HFFc6 (cell line): ENCODE results near the gene PHC2. TPM values are rescaled to one million over a fixed set of nuclear protein-coding genes. Genes with fewer than 3 reads are reported as not detected.

Source experiments
- DNase-seq: peaks from one replicate; pipeline ENCODE4 v3.0.0-alpha.2; 2018
- H3K27ac Mint-ChIP-seq: 2 replicates; pipeline ENCODE4 v1.8.0; 2020; ENCODE audit warnings: mild to moderate bottlenecking, mixed read lengths
- H3K27me3 Mint-ChIP-seq: 2 replicates; pipeline ENCODE4 v1.8.0; 2021; ENCODE audit warnings: mild to moderate bottlenecking, moderate library complexity, mixed read lengths; ENCODE audit not compliant: insufficient read depth
- H3K36me3 Mint-ChIP-seq: 2 replicates; pipeline ENCODE4 v1.8.0; 2021; ENCODE audit warnings: low read depth, mixed read lengths
- H3K4me1 Mint-ChIP-seq: 2 replicates; pipeline ENCODE4 v1.8.0; 2020; ENCODE audit warnings: low read depth, mixed read lengths
- H3K4me3 Mint-ChIP-seq: 2 replicates; pipeline ENCODE4 v1.8.0; 2020; ENCODE audit warnings: mild to moderate bottlenecking, moderate library complexity, mixed read lengths
- H3K9me3 Mint-ChIP-seq: 2 replicates; pipeline ENCODE4 v1.8.0; 2020; ENCODE audit warnings: mild to moderate bottlenecking, mixed read lengths
- total RNA-seq, 6 experiments: library from RNA; stranded (reverse); fragmentation: NEBNext Ultra II Directional; extraction: Animal tissue kit (Norgen Biotek cat#: 25700); gene quantifications; 2 replicates in 1 of 6; 3 replicates in 5 of 6; pipeline ENCODE4 v1.2.3, GENCODE V29; 2021
- TF ChIP-seq, protein P1 (sequence below): fragments of 200-600 bp; sonication (generic); IDR thresholded peaks from 2 replicates; pipeline ENCODE4 v1.5.0; 2021; ENCODE audit warnings: antibody characterized with exemption, mild to moderate bottlenecking

The PHC2 gene
- total RNA-seq, 6 experiments from 2014 or later, result 86.5 to 105 (median 99.6) TPM

DNA sequence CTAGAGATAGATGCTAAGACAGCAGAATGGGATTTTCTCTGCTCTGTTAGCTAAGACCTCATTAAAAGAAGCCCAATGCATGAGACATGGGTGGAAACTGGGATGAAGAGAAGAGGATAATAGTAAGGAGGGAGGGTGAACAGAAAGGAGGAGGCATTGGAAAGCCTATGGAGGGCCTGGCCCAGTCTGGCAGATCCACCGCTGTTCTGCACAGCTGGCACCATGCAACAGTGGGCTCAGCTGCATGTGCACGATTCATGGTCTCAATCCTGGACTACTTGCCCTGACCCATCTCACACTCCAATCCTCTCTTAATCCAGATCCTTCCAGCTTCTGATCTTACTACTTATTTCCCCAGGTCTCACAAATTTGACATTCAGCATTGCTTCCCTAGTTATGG is 2.2 kb downstream of the PHC2 start:
- Mint-ChIP-seq H3K27me3 (no peaks in the 10 kb centered on the region), H3K4me1 (peaks cover 25% of the 10 kb centered on the region), H3K9me3 (no peaks in the 10 kb centered on the region), H3K27ac (no peak overlapping the region), H3K36me3 (peaks cover 14% of the 10 kb centered on the region), H3K4me3 (no peak overlapping the region)
- DNase-seq, result no peak
- TF ChIP-seq, protein P1, sequence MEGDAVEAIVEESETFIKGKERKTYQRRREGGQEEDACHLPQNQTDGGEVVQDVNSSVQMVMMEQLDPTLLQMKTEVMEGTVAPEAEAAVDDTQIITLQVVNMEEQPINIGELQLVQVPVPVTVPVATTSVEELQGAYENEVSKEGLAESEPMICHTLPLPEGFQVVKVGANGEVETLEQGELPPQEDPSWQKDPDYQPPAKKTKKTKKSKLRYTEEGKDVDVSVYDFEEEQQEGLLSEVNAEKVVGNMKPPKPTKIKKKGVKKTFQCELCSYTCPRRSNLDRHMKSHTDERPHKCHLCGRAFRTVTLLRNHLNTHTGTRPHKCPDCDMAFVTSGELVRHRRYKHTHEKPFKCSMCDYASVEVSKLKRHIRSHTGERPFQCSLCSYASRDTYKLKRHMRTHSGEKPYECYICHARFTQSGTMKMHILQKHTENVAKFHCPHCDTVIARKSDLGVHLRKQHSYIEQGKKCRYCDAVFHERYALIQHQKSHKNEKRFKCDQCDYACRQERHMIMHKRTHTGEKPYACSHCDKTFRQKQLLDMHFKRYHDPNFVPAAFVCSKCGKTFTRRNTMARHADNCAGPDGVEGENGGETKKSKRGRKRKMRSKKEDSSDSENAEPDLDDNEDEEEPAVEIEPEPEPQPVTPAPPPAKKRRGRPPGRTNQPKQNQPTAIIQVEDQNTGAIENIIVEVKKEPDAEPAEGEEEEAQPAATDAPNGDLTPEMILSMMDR, result no peak

DNA sequence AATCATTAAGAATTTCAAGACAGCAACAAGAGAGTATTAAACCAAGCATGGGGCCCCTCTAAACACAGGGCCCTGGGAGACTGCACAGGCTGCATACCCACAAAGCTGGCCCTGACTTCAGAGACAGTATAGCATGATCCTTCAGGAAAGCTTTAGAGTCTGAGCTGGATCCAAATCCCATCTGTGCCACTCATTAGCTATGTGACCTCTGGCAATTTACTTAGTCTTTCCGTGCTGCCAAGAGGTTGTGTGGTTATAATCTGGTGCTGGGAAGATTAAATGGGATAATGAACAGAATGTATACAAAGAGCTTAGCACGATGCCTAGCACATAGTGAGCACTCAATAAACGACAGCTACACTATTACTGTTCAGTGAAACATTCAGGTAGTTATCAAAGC is 4.0 kb downstream of the PHC2 start:
- DNase-seq, result no peak
- Mint-ChIP-seq H3K4me1 (peaks cover 25% of the 10 kb centered on the region), H3K4me3 (no peak overlapping the region), H3K27me3 (no peaks in the 10 kb centered on the region; the same call in 1 of the 2 replicates), H3K36me3 (peaks cover 14% of the 10 kb centered on the region), H3K9me3 (no peaks in the 10 kb centered on the region), H3K27ac (no peak overlapping the region)
- TF ChIP-seq, protein P1, result no peak

DNA sequence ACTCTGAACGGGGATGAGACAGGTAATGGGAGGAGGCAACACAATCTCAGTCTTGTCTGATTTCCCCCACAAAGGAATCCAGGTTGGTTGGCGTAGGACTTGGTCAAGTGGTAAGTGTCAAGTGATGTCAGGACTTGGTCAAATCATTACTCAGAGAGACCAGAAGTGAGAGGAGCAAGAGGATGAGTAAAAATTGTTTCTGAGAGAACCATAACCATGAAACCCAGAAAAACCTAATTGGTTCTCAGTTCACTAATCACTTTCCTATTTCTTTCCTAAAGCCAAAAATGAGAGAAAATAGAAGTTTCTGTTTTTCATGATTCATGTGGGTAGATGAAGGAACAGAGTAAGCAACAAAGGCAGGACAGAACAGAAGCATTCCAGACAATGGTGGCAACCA is 5.0 kb downstream of the PHC2 start:
- Mint-ChIP-seq H3K4me3 (no peak overlapping the region), H3K36me3 (peaks cover 14% of the 10 kb centered on the region), H3K27ac (peak overlapping the region; percentile 5; the same call in 1 of the 2 replicates), H3K4me1 (peaks cover 27% of the 10 kb centered on the region), H3K9me3 (no peaks in the 10 kb centered on the region), H3K27me3 (no peaks in the 10 kb centered on the region; the same call in 1 of the 2 replicates)
- no peak for DNase-seq
- TF ChIP-seq, protein P1, result no peak

DNA sequence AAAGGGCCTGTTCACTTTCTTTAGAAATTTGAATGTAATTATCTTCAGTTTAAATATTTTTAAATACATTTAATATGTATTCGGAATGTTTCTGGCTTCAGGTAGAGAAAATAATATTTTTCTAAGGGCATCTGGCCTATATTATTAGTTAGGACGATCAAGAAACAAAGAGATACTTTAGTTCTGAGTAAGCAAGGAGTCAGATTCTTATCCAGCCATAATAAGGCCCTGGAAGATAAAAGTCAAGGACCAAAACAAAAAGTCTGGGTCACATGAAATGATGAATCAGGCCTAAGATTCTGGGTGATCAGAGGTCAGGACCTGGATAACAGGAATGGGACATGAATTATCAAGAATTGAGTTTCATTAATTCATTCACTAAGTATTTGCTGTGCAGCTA is 6.3 kb downstream of the PHC2 start:
- no peaks in the 10 kb centered on the region for H3K9me3 Mint-ChIP-seq
- TF ChIP-seq, protein P1, result no peak
- H3K27me3 Mint-ChIP-seq, result no peaks in the 10 kb centered on the region; the same call in 1 of the 2 replicates
- peak overlapping the region; percentile 83 for H3K27ac Mint-ChIP-seq
- DNase-seq, result peak; percentile 54
- H3K36me3 Mint-ChIP-seq, result peaks cover 14% of the 10 kb centered on the region
- peaks cover 38% of the 10 kb centered on the region for H3K4me1 Mint-ChIP-seq
- H3K4me3 Mint-ChIP-seq, result peak overlapping the region; percentile 25; the same call in 1 of the 2 replicates

- peak; percentile 59 for DNase-seq
- H3K27me3 Mint-ChIP-seq, result no peaks in the 10 kb centered on the region; the same call in 1 of the 2 replicates
- H3K9me3 Mint-ChIP-seq, result no peaks in the 10 kb centered on the region; the same call in 1 of the 2 replicates
- H3K4me1 Mint-ChIP-seq, result peaks cover 38% of the 10 kb centered on the region
- H3K36me3 Mint-ChIP-seq, result peaks cover 18% of the 10 kb centered on the region
- H3K27ac Mint-ChIP-seq, result peak overlapping the region; percentile 83
- TF ChIP-seq, protein P1, result no peak
- peak overlapping the region; percentile 28; the same call in 1 of the 2 replicates for H3K4me3 Mint-ChIP-seq
Observed at GRCh38 chr1:33424205-33424604, 6.7 kb downstream of the PHC2 start.
